HUES64 (cell line): ENCODE results near the gene ZDHHC8.

Source experiments
- H3K27ac ChIP-seq: 2 replicates; pipeline ENCODE4 v1.7.0; 2013; ENCODE audit warnings: low read depth, low read length, inconsistent platforms
- H3K27me3 ChIP-seq: 2 replicates; pipeline ENCODE4 v1.6.1; 2013; ENCODE audit warnings: mild to moderate bottlenecking, low read length; ENCODE audit not compliant: insufficient read depth
- H3K36me3 ChIP-seq: 2 replicates; pipeline ENCODE4 v1.6.1; 2013; ENCODE audit warnings: mild to moderate bottlenecking, low read length; ENCODE audit not compliant: insufficient read depth
- H3K4me1 ChIP-seq: 2 replicates; pipeline ENCODE4 v1.6.1; 2013; ENCODE audit warnings: mild to moderate bottlenecking, low read length, moderate library complexity; ENCODE audit not compliant: insufficient read depth
- H3K4me3 ChIP-seq: 2 replicates; pipeline ENCODE4 v1.5.1; 2013; ENCODE audit warnings: mild to moderate bottlenecking, low read length, moderate library complexity
- H3K9ac ChIP-seq: 2 replicates; pipeline ENCODE4 v1.6.1; 2013; ENCODE audit warnings: mild to moderate bottlenecking, low read depth, low read length
- H3K9me3 ChIP-seq: 2 replicates; pipeline ENCODE4 v1.6.1; 2013; ENCODE audit warnings: low read depth, low read length; ENCODE audit not compliant: insufficient read depth
- WGBS: fragments of 150-250, 120-280 bp; methylation state at CpG from one replicate; pipeline ENCODE4 v1.1.7; 2013; ENCODE audit warnings: missing lambda C conversion rate; 5-methylcytosine and 5-hydroxymethylcytosine counted together

Gene ZDHHC8

GRCh38 chr22:20187777-20188566 is 56.4 kb downstream of the ZDHHC8 start:
- WGBS = 95% methylated on average over 12 of the region's 12 CpGs
- Histone ChIP-seq H3K36me3 (no peaks in the 10 kb centered on the region), H3K27ac (no peak overlapping the region), H3K27me3 (no peaks in the 10 kb centered on the region), H3K4me3 (no peak overlapping the region), H3K4me1 (no peaks in the 10 kb centered on the region), H3K9ac (no peak overlapping the region), H3K9me3 (no peaks in the 10 kb centered on the region)

DNA sequence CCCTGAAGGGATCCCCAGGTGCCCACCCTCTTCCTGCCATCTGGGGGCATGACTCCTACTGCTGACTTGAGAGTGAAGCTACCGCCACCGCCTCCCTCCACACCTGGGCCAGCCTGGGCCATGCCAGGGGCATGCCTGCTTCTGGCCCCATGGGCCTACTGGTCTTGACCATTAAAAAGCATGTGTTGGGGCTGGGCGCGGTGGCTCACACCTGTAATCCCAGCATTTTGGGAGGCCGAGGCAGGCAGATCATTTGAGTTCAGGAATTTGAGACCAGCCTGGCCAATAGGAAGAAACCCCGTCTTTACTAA is 56.9 kb downstream of the ZDHHC8 start:
- H3K4me3 ChIP-seq = no peak overlapping the region
- WGBS = 97% methylated on average over 6 of the region's 6 CpGs
- H3K36me3 ChIP-seq = no peaks in the 10 kb centered on the region
- no peaks in the 10 kb centered on the region for H3K27me3 ChIP-seq
- H3K9ac ChIP-seq = no peak overlapping the region
- no peaks in the 10 kb centered on the region for H3K9me3 ChIP-seq
- no peaks in the 10 kb centered on the region for H3K4me1 ChIP-seq
- H3K27ac ChIP-seq = no peak overlapping the region

- no peaks in the 10 kb centered on the region for H3K27me3 ChIP-seq
- H3K9ac ChIP-seq = no peak overlapping the region
- H3K27ac ChIP-seq = no peak overlapping the region
- no peaks in the 10 kb centered on the region for H3K36me3 ChIP-seq
- no peaks in the 10 kb centered on the region for H3K9me3 ChIP-seq
- no peaks in the 10 kb centered on the region for H3K4me1 ChIP-seq
- 80% methylated on average over 10 of the region's 10 CpGs for WGBS
- H3K4me3 ChIP-seq = no peak overlapping the region
Observed at GRCh38 chr22:20191000-20191515, 59.5 kb downstream of the ZDHHC8 start.

DNA sequence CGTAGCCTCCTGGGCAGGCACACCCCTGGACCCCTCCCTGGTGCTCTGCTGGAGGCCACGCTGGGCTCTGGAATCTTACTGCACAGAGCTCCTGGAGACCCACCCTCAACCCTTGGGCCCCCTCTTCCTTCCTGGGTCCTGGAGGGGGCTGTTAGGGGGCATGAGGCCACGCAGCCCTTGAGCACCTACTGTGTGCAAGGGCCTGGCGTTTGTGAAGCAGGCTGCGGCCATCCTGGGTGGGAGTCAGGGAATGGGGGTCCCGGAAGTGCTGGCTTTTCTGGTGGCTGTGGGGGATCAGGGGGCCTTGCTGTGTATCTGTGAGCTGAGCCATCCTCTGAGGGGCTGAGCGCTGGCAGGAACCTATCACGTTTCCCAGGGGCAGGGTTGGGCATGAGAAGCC is 60.2 kb downstream of the ZDHHC8 start:
- H3K27me3 ChIP-seq = no peaks in the 10 kb centered on the region
- WGBS = 90% methylated on average over 8 of the region's 8 CpGs
- H3K27ac ChIP-seq = no peak overlapping the region

GRCh38 chr22:20192293-20192971 is 60.8 kb downstream of the ZDHHC8 start:
- Histone ChIP-seq H3K27ac (no peak overlapping the region), H3K27me3 (no peaks in the 10 kb centered on the region), H3K9me3 (no peaks in the 10 kb centered on the region), H3K4me1 (no peaks in the 10 kb centered on the region), H3K4me3 (no peak overlapping the region), H3K9ac (no peak overlapping the region), H3K36me3 (no peaks in the 10 kb centered on the region)
- WGBS = 93% methylated on average over 10 of the region's 10 CpGs

More for the DNA sequence above, 60.2 kb downstream of the ZDHHC8 start:
- no peaks in the 10 kb centered on the region for H3K36me3 ChIP-seq
- no peaks in the 10 kb centered on the region for H3K4me1 ChIP-seq
- no peak overlapping the region for H3K4me3 ChIP-seq
- H3K9me3 ChIP-seq = no peaks in the 10 kb centered on the region
- H3K9ac ChIP-seq = no peak overlapping the region

DNA sequence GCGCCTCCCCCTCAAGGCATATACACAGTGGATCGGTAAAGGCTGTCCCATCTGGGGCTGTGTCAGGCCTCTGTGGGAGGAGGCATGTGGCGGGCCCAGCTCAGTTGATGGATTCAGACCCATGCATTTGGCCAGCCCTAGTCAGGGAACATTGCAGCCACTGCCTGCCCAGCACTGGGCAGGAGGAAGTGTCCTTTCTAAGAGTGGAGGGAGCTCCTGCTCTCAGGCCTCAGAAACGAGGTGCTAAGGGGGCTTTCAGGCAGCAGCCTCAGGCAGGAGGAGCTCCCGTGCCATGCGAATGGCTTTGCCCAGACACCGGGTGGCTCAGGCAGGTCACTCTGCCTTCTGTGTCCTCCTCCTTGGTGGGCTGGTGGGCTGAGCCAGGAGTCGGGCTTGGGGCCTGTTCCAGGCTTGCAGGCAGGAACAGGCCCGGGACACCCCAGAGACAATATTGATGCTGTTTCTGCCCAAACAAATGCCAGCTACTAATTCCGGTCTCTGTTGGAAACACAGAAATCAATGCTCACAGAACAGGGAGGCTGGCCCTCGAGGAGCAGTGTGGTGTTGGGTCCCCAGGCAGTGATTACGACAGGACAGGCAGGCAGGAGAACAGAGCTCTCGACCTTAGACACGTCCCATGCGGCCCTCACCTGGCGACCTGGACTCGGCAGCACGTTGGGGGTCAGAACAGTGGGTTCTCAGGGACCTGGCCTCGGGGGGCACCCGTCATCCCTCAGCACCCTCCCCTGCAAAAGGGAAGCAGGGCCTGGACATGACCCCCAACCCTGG is 61.6 kb downstream of the ZDHHC8 start:
- Histone ChIP-seq H3K4me1 (no peaks in the 10 kb centered on the region), H3K4me3 (no peak overlapping the region), H3K9me3 (no peaks in the 10 kb centered on the region), H3K9ac (no peak overlapping the region), H3K36me3 (no peaks in the 10 kb centered on the region), H3K27ac (no peak overlapping the region), H3K27me3 (no peaks in the 10 kb centered on the region)
- WGBS = 82% methylated on average over 20 of the region's 20 CpGs

GRCh38 chr22:20193761-20194494 is 62.3 kb downstream of the ZDHHC8 start:
- H3K9ac ChIP-seq = no peak overlapping the region
- no peaks in the 10 kb centered on the region for H3K36me3 ChIP-seq
- WGBS = 88% methylated on average over 17 of the region's 17 CpGs
- no peaks in the 10 kb centered on the region for H3K9me3 ChIP-seq
- no peaks in the 10 kb centered on the region for H3K27me3 ChIP-seq
- H3K27ac ChIP-seq = no peak overlapping the region
- no peaks in the 10 kb centered on the region for H3K4me1 ChIP-seq
- H3K4me3 ChIP-seq = no peak overlapping the region

- WGBS = 78% methylated on average over 15 of the region's 15 CpGs
- Histone ChIP-seq H3K27ac (no peak overlapping the region), H3K4me1 (no peaks in the 10 kb centered on the region), H3K9me3 (no peaks in the 10 kb centered on the region), H3K27me3 (no peaks in the 10 kb centered on the region), H3K36me3 (no peaks in the 10 kb centered on the region), H3K4me3 (no peak overlapping the region), H3K9ac (no peak overlapping the region)
Observed at GRCh38 chr22:20194681-20195593, 63.3 kb downstream of the ZDHHC8 start.

DNA sequence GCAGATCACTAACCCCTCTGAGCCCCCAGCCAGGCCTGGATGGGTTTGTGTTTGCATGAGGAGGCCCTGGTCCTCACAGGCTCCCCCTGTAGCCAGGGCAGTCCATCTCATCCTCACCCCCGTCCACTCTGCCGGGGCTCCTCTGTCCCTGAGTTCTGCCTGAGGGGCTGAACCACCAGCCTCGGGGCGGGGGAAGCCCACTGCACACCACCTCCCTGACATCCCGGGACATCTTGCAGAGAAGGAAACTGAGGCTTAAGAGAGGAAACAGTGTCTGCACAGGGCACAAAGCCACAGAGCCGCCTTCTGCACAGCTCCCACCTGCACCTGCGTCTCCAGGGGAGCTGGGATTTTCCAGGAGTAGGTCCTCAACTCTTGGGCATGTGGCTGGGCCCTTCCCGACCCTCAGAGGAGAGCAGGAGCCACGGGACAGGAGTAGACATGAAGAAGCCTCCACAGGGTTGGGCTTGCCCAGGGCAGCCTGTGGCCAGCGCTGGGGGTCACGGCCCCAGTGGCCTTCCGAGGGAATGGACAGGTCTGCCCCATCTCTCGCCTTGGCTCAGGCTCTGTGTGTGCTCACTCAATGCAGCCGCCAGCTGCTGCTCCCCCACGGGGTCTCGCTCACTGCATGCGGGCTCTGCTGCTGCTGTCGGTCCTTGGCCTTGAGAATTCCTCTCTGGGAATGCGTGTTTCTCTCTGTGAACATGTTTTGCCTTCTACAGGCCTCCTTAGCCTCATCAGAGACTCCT is 64.7 kb downstream of the ZDHHC8 start:
- 86% methylated on average over 19 of the region's 19 CpGs for WGBS
- no peaks in the 10 kb centered on the region for H3K36me3 ChIP-seq
- no peaks in the 10 kb centered on the region for H3K27me3 ChIP-seq
- H3K27ac ChIP-seq = no peak overlapping the region
- H3K9me3 ChIP-seq = no peaks in the 10 kb centered on the region
- H3K4me1 ChIP-seq = no peaks in the 10 kb centered on the region
- no peak overlapping the region for H3K4me3 ChIP-seq
- no peak overlapping the region for H3K9ac ChIP-seq
